GM21390 (cell line): ENCODE results near the gene LASP1NB.
"Not testable (repeated sequence)": the region's sequence is repeated elsewhere in the genome, so short reads cannot be mapped to it uniquely, and the experiment has no call there.

ENCODE experiments used
- ATAC-seq: cut with Tn5 transposase; IDR thresholded peaks from one replicate; pipeline ENCODE4 v1.9.1; 2021; ENCODE audit not compliant: unreplicated experiment

Gene LASP1NB

GRCh38 chr17:38959508-38959907, 34.1 kb downstream of the LASP1NB start:
- ATAC-seq, result no peak

- ATAC-seq, result no peak
Observed at GRCh38 chr17:38960402-38960801, 35.0 kb downstream of the LASP1NB start.

- no peak for ATAC-seq
Observed at GRCh38 chr17:38961413-38961812, 36.0 kb downstream of the LASP1NB start.

DNA sequence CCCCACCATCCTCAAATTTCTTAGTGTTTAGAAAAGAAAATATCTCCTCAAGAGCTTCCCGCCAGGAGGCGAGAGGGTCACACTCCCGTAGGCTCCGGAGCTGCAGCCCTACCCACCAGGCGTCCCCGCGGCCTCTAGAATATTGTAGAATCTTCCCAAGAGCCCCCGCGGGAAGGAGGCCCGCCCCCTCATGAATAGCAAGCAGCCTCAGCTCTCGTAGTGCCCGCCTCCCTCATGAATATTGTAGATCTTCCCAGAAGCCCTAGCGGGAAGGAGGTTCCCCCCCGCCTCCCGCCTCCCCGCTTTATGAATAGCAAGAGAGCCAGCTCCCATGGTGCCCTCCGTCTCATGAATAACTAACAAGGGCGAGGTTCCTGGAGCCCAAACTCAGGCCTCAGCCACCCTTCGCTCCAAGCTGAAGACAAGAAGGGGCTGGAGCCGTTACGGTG, 41.9 kb downstream of the LASP1NB start, which contains the start of gene FBXO47:
TSS of gene FBXO47 (minus strand) at position 114 of the 449 bp plus-strand sequence. CDS start 4,378 bp downstream, outside the sequence.
- no peak for ATAC-seq

DNA sequence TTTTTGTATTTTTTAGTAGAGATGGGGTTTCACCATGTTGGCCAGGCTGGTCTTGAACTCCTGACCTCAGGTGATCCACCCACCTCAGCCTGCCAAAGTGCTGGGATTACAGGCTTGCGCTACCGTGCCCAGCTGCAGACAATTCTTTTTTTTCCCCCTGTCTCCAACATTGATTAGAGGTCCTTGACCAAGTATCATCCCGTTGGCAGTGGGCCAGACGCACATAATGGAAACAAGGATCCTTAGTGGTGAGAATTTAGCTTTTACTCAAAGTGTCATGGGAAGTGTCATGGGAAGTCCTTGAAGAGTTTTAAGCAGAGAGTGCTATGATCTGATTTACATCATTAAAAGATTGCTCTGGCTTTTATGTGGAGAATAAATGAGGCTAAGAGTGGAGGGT, 43.9 kb downstream of the LASP1NB start:
- ATAC-seq, result no peak

DNA sequence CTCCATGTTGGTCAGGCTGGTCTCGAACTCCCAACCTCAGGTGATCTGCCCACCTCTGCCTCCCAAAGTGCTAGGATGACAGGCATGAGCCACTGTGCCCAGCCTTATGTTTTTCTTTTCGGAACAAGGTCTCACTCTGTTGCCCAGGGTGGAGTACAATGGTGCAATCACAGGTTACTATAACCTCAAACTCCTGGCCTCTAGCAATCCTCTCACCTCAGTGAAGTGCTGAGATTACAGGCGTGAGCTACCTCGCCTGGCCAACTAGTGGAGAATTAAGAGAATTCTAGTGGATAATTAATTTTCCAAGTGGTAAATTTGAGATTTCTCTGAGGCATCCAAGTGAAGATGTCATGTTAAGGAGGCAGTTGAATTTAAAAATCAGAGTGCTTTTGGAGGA, 44.7 kb downstream of the LASP1NB start:
- no peak for ATAC-seq

GRCh38 chr17:38970804-38971203, 45.4 kb downstream of the LASP1NB start:
- ATAC-seq, result no peak

- ATAC-seq, result not testable (repeated sequence)
Observed at GRCh38 chr17:38976187-38976551, 50.8 kb downstream of the LASP1NB start.

DNA sequence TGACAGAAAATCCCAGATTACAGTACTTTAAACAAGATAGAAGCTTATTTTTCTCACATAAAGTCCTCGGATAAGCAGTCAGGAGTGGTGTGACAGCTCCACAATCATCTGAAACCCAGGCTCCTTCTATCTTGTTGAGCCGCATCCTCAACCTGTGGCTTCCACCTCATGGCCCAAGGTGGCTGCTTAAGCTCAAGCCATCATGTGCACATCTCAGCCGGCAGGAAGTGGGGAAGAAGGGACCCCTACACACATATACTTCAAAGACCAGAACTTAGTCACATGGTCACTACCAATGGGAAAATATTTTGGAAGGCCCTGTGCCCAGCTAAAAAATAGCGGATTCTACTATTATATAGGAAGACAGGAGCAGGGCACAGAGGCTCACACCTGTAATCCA, 52.8 kb downstream of the LASP1NB start:
- no peak for ATAC-seq
